HG02763 (cell line): Measurements from ENCODE around the gene NEO1.

Source experiments
- ATAC-seq: cut with Tn5 transposase; IDR thresholded peaks from one replicate; pipeline ENCODE4 v1.9.1; 2021; ENCODE audit warnings: mild to moderate bottlenecking, moderate library complexity; ENCODE audit not compliant: unreplicated experiment

NEO1 gene

DNA sequence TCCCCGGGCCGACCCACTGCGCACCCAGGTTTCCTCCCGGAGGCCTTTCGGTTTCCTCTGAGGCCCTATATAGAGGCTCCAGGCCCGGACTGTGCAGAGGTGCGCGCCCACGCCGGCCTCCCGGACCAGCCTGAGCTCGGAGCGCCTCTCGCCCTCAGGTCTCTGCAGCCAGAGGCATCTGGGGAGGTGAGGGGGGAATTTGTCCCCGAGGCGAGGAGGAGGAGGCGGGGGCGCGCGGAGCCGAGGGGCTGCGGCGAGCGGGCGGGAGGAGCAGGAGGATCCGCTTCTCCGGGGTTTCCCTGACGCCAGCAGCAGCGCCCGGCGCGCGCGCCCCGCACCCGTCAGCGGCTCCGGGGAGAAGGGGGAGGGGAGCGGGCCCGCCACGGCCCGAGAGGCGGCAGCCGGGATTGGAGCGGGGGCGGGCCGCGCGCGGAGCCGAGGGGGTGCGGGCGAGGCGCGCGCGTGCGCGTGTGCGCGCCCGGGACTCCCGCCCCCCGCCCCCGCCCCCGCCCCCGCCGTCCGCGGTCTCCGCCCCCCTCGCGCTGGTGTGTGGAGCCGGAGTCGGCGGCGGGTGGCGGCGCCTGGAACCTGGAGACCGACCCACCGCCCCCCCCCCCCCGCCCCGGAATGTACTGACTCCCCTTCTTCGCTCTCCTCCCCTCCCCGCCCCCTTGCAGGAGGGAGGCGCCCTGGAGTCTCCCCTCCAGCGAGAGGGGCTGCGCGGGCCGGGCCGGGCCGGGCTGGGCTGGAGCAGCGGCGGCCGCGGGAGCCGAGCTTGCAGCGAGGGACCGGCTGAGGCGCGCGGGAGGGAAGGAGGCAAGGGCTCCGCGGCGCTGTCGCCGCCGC, at the start of gene NEO1:
Gene NEO1 (plus strand): TSS at position 657 of the 846 bp plus-strand sequence. CDS start 213 bp downstream, outside the sequence.
- peak; percentile 60 for ATAC-seq

DNA sequence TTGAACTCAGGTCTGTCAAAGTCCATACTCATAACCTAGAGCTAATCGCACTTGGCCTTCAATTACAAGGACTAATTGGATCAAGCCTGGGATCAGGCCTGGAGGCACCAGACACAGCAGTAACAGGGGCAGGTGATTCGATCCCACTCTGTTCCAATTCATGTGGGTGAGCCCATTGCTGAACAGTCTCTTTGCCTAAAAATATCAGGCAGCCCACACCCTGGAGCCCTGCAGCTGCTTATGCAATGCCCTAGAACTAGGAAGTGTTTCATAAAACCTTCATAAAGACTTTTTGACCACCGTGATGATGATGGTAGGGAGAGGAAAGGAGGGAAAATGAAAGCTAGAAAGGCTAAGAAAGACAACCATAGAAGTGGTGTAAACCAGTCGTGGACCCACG, 47.8 kb upstream of the NEO1 start:
- ATAC-seq = no peak

DNA sequence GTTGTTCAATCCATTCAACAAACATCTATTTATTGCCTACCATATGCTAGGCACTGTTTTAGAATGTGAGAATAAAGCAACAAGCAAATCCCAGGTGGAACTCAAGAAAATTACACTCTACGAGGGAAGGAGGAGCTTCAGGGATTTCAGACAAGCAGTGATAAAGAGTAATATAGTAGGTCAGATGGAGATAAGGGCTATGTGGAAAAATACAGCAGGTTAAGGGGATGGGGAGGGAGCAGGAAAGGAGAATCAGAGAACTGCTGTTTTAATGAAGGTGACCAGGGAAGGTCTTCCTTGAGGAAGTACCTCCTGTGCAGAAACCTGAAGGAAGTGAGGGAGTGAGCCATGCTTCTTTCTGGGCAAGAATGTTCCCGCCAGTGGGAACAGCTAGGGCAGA, 47.2 kb upstream of the NEO1 start:
- no peak for ATAC-seq

DNA sequence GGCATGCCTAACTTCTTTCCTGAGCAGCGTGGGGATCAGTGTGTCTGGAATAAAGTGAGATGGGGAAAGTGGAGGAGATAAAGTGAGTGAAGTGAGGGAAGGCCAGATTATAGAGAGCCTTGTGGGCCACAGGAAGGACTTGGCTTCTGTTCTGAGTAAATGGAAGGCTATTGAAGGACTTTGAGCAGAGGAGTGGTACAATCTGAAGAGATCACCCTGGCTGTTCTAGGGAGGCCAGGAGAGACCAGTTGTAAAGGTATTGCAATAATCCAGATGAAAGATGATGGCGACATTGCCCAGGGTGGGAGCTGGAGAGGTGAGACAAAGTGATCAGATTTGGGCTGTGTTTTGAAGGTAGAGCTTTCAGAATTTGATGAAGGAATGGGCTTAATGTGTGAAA, 46.8 kb upstream of the NEO1 start:
- ATAC-seq = no peak

DNA sequence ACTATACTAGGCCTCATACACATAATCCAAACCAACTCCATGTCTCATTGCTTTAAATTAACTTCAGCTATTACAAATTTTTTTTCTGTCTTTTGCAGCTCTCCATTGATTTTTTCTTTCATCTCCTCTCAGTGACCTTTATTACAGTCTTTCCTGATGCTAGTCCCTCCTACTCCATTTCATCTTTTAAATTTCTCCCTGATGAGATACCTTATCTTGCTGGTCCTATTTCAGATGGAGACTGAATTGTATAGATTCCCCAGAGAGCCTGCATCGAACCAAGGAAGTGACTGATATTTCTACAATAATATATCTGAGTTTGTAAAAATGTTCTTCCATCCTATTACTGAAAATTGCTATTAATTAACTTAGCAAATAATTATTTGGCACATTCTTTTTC, 45.7 kb upstream of the NEO1 start:
- no peak for ATAC-seq

GRCh38 chr15:73009066-73010056, 42.9 kb upstream of the NEO1 start:
- ATAC-seq = no peak

- ATAC-seq = no peak
Observed at GRCh38 chr15:73010154-73011152, 41.8 kb upstream of the NEO1 start.

DNA sequence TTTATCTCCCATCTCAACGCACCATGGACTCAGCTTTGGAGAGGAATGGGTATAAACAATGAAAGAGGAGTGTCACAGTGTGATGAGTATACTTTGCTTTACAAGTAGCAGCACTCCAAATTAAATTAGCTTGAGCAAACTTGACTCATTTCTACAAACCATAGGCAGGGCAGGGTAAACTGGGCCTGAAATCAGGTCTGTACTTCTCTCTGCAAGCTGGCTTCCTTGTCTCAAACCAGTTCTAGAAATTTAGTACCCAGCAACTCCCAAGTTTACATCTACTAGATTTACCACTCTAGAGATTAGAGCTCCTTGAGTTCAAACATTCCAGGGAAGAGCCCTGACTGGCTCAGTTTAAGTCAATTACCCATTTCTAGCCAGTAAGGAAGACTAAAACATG, 37.4 kb upstream of the NEO1 start:
- ATAC-seq = no peak

DNA sequence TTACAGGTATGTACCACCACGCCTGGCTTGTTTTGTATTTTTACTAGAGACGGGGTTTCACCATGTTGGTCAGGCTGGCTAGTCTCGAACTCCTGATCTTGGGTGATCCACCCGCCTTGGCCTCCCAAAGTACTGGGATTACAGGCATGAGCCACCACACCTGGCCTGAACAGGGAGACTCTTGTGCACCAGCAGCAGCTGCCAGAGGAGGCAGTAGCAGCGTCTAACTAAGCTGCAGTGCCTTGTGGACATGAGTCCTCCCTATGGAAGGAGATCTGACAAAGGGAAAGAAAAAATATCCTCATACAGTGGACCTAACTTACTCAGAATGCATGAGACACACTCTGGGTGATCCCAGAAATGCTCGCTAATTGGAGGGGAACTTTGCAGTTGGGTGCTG, 36.8 kb upstream of the NEO1 start:
- ATAC-seq = no peak

GRCh38 chr15:73017987-73018386, 34.3 kb upstream of the NEO1 start:
- no peak for ATAC-seq

DNA sequence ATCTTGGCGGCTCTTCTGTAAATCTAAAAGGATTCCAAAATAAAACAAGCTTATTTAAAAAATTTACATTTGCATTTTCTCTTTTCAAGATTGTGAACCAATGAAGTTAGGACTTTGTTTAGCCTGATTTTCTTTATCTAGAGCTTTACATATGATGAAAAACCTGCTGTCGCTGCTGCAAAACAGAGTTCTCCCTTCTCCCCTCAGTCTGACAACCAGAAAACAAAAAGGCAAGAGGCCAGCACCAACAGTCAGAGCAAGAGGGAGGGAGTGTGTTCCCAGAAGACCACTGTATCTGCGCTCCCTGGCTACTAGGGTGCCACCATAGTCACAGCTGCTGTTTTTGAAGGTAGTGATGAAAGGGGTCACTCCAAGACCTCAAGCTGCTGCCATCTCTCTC, 33.1 kb upstream of the NEO1 start:
- ATAC-seq = no peak

- ATAC-seq = no peak
Observed at GRCh38 chr15:73019601-73020146, 32.6 kb upstream of the NEO1 start.

- ATAC-seq = no peak
Observed at GRCh38 chr15:73021139-73021621, 31.1 kb upstream of the NEO1 start.

- ATAC-seq = no peak
Observed at GRCh38 chr15:73022161-73022560, 30.1 kb upstream of the NEO1 start.

DNA sequence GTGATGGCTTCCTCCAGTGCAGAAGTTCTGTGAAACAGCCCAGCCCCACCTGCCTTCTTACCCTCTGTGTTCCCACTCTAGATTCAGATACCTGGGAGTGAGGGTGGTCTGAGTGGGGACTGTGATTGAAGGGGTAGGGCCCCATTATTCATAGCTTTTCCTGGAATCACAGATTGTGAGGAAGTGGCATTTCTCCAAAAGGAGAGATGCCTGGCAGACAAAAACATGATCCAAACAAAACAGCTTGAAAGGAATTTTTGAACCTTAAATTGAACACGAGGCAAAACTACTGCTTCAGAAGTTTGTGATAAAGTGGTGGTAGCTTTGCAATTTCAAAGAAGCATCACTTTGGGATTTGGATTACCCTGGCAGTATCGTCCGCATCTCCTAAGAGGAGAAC, 29.2 kb upstream of the NEO1 start:
- no peak for ATAC-seq

GRCh38 chr15:73024168-73024567, 28.1 kb upstream of the NEO1 start:
- ATAC-seq = no peak

GRCh38 chr15:73026511-73027054, 25.7 kb upstream of the NEO1 start:
- ATAC-seq = no peak

GRCh38 chr15:73028031-73028430, 24.2 kb upstream of the NEO1 start:
- ATAC-seq = no peak

- no peak for ATAC-seq
Observed at GRCh38 chr15:73028831-73029451, 23.3 kb upstream of the NEO1 start.
